HT1080 (cell line): ENCODE results near the gene ACBD6. TPM values are rescaled to one million over a fixed set of nuclear protein-coding genes. Genes with fewer than 3 reads are reported as not detected.

Experiments used
- DNase-seq: peaks from one replicate; pipeline ENCODE4 v3.0.0-alpha.2; 2015; ENCODE audit warnings: low read depth
- total RNA-seq: library from RNA; depleted of rRNA; stranded (reverse); fragments of >200 nt; shearing (Covaris generic); gene quantifications from 2 replicates; pipeline ENCODE4 v1.2.3, GENCODE V29; 2014

ACBD6 gene
- total RNA-seq, 1 experiment from 2014 or later = 67.0 TPM

- no peak for DNase-seq
These were observed 201.1 kb downstream of the ACBD6 start for GRCh38 chr1:180301135-180301742.

- DNase-seq = no peak
These were observed 202.7 kb downstream of the ACBD6 start for GRCh38 chr1:180299479-180300221.

GRCh38 chr1:180295999-180296398 is 206.4 kb downstream of the ACBD6 start:
- DNase-seq = no peak

- no peak for DNase-seq
These were observed 207.7 kb downstream of the ACBD6 start for GRCh38 chr1:180294711-180295110.

GRCh38 chr1:180291004-180291403 is 211.4 kb downstream of the ACBD6 start:
- no peak for DNase-seq

DNA sequence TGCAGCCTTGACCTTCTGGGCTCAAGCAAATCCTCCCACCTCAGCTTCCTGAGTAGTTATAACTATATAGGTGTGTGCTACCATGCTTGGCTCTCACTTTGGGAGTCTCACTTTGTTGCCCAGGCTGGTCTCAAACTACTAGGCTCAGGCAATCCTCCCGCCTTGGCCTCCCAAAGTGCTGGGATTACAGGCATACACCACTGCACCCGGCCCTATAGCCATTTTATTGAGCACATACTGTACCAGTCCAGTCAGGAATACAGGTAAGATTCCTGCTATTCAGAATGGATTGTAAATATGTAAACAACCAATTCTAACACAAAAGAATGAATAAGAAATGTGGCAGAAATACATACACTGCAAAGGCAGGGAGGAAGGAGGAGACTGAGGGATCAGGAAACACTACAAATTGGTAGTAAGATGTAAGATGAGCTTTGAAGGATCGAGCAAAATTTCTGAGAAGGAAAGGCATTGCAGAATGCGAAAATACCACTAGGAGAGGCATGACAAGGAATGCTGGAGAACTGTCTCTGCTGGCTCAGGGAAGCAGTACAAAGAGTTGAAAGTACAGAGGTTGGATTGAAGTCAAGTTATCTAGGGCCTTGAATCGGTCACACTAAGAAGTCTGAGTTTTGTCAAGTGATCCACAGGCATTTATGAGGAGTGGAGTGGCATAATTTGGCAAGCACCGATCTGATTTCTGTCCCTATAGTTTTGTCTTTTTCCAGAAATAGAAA is 211.9 kb downstream of the ACBD6 start:
- no peak for DNase-seq

DNA sequence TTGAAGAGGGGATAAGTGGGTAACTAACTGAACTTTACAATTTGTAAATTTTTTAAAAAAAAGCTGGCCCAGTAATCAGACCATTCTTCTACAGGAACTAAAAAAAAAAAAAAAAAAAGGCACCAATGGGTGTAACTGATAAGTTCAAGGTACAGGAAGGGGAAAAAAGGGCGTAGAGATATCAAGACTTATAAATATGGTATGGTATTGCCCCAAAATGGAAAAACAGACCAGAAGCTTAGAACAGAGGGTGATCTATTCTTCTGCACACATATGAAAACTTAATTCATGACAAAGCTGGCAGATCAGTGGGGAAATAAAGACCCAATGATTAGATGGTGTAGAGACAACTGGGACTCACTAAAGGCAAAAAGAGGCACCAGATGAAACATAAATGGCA is 213.4 kb downstream of the ACBD6 start:
- DNase-seq = no peak

DNA sequence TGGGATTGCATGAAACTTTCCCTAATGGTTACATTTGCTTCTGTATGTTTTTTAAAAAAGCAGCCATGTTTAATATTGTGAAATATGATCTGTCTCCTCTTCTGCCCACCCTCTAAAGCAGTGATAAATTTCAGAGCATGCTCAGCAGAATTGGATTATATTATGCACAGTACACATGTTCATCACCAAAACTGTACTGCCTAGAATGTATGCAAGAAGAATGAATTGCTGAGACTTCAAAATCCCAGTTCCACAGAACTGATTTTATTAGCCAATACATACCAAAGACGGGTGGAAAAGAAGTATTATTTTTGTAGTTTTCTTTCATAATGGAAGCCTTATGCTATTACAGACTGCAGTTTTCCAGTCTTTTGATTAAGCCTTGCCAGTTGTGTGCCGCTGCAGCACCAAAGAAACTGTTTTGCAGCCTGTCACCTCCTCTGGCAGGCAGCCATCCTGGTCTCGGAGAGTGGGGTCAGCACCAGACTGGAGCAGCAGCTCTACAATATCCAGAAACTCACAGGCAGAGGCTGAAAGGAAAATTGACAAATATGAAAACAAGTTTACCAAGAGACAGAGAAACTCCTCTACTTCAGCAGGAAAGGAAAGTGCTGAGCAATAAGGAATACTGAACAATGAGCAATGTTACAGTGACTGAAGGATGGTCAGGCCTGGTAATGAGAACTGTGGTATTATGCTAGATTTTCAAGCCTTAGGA is 214.2 kb downstream of the ACBD6 start:
- no peak for DNase-seq

DNA sequence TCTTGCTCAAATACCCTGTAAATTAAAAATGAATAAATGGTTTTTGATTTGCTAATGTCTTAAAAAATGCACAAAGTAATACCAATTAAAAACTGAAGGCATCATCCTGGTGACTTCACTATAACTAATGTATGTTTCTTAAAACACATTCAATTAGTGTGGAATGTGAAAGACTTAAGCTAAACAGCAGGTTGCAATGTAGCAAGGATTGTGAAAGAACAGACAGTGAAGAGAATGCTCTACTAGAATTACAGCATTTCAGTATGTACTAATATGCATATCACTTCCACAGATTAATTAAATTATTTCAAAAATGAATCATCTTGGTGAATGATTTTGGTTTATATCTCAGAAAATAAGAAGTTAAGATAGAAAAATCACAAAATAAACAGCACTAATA is 216.0 kb downstream of the ACBD6 start:
- DNase-seq = no peak

GRCh38 chr1:180283098-180283497 is 219.3 kb downstream of the ACBD6 start:
- no peak for DNase-seq

- DNase-seq = no peak
These were observed 219.9 kb downstream of the ACBD6 start for GRCh38 chr1:180282401-180283044.

- no peak for DNase-seq
These were observed 220.9 kb downstream of the ACBD6 start for GRCh38 chr1:180281490-180281889.

DNA sequence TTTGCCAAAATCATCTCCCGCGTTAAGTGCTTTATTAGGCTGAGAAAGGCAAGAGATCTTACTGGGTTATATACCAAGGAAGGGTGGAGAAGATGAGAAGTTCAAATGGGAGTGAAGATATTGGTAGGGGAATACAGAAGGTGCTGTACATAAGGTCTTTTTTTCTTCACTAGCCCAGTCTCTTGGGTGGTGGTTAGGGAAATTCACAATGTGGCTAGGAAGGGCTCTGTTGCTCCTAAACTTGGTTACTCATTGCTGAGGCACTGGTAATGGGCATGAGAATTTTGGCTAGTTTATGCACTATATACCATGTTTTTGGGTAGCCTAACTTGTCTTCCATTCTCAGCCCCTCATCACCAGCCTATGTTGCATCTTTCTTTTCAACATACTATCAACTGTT is 221.8 kb downstream of the ACBD6 start:
- no peak for DNase-seq

- no peak for DNase-seq
These were observed 222.7 kb downstream of the ACBD6 start for GRCh38 chr1:180279651-180280050.

- no peak for DNase-seq
These were observed 223.6 kb downstream of the ACBD6 start for GRCh38 chr1:180278596-180279395.

DNA sequence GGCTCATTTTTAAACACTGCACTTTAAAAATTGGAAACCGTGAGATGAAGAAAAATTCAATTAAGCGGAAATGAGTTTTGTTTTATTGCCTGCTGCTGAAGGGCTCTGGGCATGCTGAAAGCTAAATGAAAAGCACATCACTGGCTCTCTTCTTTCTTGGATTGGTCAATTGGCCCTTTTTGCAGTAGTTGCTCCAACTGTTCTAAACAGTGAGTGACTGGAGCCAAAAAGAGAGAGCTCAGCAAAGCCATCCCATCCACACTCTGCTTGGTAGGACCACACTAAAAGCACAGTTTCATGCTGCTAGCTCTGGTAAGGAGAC is 224.2 kb downstream of the ACBD6 start:
- no peak for DNase-seq

- no peak for DNase-seq
These were observed 224.7 kb downstream of the ACBD6 start for GRCh38 chr1:180277476-180278193.

GRCh38 chr1:180275726-180276125 is 226.7 kb downstream of the ACBD6 start:
- DNase-seq = no peak

DNA sequence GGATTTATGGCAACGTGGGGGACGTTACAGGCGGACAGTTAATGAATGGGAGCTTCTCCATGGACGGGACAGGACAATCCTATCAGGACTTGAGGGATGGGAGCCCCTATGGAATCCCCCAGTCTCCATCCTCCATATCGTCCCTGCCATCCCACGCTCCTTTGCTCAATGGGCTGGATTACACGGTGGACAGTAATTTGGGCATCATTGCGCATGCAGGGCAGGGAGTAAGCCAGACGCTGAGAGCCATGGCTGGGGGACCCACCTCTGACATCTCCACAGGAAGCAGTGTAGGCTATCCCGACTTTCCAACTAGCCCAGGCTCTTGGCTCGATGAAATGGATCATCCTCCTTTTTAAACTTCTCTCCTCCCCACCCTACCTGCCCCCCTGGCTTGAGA is 228.2 kb downstream of the ACBD6 start:
- DNase-seq = no peak

GRCh38 chr1:180273066-180273465 is 229.3 kb downstream of the ACBD6 start:
- no peak for DNase-seq
